Pancreas (tissue), 10 donors: ENCODE results near the gene PAPPA2. TPM values are rescaled to one million over a fixed set of nuclear protein-coding genes. Genes with fewer than 3 reads are reported as not detected.
A peak's percentile ranks its signal among the peaks of the same experiment; 100 is the strongest.

Experiments
- ATAC-seq, 4 donors: fragments of 200-7000 bp; cut with Tn5 transposase; one replicate each; pipeline versions ENCODE4 v1.8.0 to v1.9.1; 2020; ENCODE audit warnings: mild to moderate bottlenecking in 4 of 4, moderate library complexity in 4 of 4
- DNase-seq, 6 donors: peaks; one replicate each; pipeline ENCODE4 v3.0.0-alpha.2; 2020
- FAIRE-seq: peaks from 2 replicates; lab custom pipeline; 2012; peaks lifted over from hg19 to GRCh38; lab: Jason Lieb, UNC
- H3K27ac ChIP-seq, 4 donors: fragments of 200-600 bp; sonication (generic); 1 replicate in 3 of 4; 2 replicates in 1 of 4; pipeline versions ENCODE4 v1.5.0 to v1.8.0; 2020
- H3K27me3 ChIP-seq, 4 donors: fragments of 200-600 bp; one replicate each; pipeline ENCODE4 v1.8.0; 2021
- H3K36me3 ChIP-seq, 3 donors: fragments of 200-600 bp; sonication (generic) in 1 of 3; one replicate each; pipeline versions ENCODE4 v1.5.0 to v1.8.0; 2020 to 2021
- H3K4me1 ChIP-seq, 3 donors: fragments of 200-600 bp; one replicate each; pipeline ENCODE4 v1.8.0; 2021
- H3K4me3 ChIP-seq, 4 donors: fragments of 200-600 bp; sonication (generic) in 2 of 4; one replicate each; pipeline versions ENCODE4 v1.5.0 to v1.8.0; 2020 to 2021
- H3K9me3 ChIP-seq, 4 donors: fragments of 200-600 bp; one replicate each; pipeline ENCODE4 v1.8.0; 2021
- WGBS, 2 donors: extraction: QIAGEN DNeasy Blood & Tissue Kit; methylation state at CpG; one replicate each; pipeline ENCODE4 v1.1.7; 2013; 5-methylcytosine and 5-hydroxymethylcytosine counted together
- intact Hi-C, 3 donors: fragments of 100-400 bp; cut with DNase I; formaldehyde crosslinking; loops; one replicate each; pipeline versions ENCODE4 v1.11.1 to v1.14.2; 2022
- polyA plus RNA-seq, 2 donors: library from polyadenylated mRNA; stranded (reverse); fragments of 200-250 nt; gene quantifications; one replicate each; pipeline ENCODE4 v1.2.3, GENCODE V29; 2013
- total RNA-seq, 6 donors: library from RNA; stranded (reverse); fragmentation: NEBNext Ultra II Directional in 4 of 6; extraction: Animal tissue kit (Norgen Biotek cat#: 25700) in 4 of 6; gene quantifications; one replicate each; pipeline versions ENCODE4 v1.2.1 to v1.2.4, GENCODE V29; 2021 to 2023
- TF ChIP-seq, protein P1 (sequence below), 4 donors: fragments of 200-600 bp; sonication (generic) in 3 of 4; IDR thresholded peaks; one replicate each; pipeline versions ENCODE4 v1.5.0 to v1.8.0; 2021; ENCODE audit warnings: antibody characterized with exemption in 4 of 4
- donor health status: healthy with polysubstance abuse.
- donor health status: DM: no; HTN: no; CAD: no; lungs with moderate emphysema.
- donor health status: DM: no; HTN: no; CAD: no.
- donor health status: control.
- donor health status: control.
- donor health status: Bipolar disorder and iron deficiency.
- donor health status: DM: yes; HTN: yes; CAD: no.
- donor health status: DM: no; HTN: no; CAD: no.
- donor health status: DM: no; HTN: no; CAD: no.
- donor health status: DM: yes; HTN: yes; CAD: no.

Gene PAPPA2
- total and polyA plus RNA-seq, 8 donors, result 0.51 to 6.9 (median 2.0) TPM

DNA sequence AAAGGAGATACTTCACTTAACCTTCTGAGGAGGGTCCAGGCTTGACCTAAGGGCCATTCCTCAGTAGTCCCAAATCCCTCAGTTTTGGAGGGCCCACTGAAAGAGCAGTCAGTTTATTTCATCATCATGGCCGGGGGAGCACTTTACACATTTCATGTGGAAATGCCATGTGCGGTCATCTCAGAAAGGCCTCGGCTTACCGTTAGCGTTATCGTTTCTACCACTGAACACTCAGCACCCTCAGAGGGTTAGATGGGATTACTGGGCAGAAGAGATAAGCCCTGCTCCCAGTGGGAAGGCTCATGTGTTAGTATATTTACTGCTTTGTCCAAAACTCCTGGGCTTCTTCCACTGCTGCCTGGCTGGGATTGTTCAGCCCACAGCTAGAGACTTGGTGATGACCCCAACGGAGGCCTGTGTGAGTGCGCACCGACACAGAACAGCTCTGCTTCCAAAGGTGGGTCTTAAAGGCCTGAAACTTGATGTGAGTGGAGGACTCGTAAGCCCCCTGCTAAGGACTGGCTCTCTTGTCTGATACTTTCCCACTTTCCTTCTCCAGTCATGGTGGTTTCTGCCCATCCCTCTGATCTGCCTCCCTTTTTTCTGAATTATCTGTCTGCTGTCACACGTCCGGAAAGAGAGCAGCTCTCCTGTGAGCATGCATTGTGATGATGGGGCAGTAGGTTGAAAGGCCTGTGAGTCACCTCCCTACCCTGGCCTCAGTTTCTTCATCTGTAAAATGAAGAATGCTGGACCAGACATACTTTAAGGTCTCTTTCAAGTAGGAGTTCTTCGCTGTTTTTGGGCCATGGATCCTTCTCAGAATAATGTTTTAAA, 417.0 kb downstream of the PAPPA2 start:
- ATAC-seq, result no peak
- TF ChIP-seq, protein P1, sequence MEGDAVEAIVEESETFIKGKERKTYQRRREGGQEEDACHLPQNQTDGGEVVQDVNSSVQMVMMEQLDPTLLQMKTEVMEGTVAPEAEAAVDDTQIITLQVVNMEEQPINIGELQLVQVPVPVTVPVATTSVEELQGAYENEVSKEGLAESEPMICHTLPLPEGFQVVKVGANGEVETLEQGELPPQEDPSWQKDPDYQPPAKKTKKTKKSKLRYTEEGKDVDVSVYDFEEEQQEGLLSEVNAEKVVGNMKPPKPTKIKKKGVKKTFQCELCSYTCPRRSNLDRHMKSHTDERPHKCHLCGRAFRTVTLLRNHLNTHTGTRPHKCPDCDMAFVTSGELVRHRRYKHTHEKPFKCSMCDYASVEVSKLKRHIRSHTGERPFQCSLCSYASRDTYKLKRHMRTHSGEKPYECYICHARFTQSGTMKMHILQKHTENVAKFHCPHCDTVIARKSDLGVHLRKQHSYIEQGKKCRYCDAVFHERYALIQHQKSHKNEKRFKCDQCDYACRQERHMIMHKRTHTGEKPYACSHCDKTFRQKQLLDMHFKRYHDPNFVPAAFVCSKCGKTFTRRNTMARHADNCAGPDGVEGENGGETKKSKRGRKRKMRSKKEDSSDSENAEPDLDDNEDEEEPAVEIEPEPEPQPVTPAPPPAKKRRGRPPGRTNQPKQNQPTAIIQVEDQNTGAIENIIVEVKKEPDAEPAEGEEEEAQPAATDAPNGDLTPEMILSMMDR (IDR thresholded peaks at IDR 0.05), result no peak
- Histone ChIP-seq H3K4me1 (no peaks in the 10 kb centered on the region), H3K27ac (no peak overlapping the region), H3K9me3 (no peaks in the 10 kb centered on the region), H3K36me3 (no peaks in the 10 kb centered on the region), H3K27me3 (no peaks in the 10 kb centered on the region), H3K4me3 (no peak overlapping the region)
- FAIRE-seq, result no peak
- no peak for DNase-seq
- intact Hi-C loops, result loop anchor here in 1 of 3 donors (5.0 kb wide), 1 partner anchor 323 kb away; no protein-coding TSS in a partner anchor
- 94 to 96% methylated on average over 13 of the region's 13 CpGs for WGBS, 2 donors

DNA sequence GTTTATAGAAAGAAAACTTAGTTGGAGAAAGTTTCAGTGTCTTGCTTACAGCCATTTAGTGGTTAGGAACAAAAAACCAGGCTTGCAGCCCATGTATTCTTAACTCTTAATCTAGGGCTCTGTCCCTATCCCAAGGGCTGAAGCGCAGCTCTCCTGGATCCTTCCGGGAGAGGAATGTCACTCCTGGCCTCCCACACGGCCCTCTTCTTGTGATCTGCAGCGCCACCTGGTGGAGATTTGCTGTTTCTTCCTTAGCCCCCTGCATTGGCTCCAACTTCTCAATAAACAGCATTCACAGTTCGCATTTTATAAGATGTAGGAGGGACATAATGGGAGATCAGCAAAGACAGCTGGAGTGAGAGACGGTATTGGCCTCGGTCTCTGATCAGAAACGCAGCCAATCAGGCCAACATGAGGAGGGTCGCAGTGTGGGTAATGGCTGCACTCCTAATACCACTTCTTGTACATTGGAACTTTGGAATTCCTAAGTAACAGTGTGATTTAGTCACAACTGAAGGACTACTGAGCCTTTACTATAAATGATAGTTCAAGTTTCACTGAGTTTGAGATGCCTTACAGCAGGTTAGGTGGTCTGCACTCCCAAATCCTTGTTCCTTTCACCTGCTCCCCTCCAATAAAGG, 418.1 kb downstream of the PAPPA2 start:
- FAIRE-seq (no peak), ATAC-seq (peak; percentile 84 to 94 (median 92)), DNase-seq (peak; percentile 54 to 90 (median 76))
- Histone ChIP-seq H3K27me3 (no peaks in the 10 kb centered on the region), H3K9me3 (no peaks in the 10 kb centered on the region), H3K36me3 (no peaks in the 10 kb centered on the region), H3K4me1 (no peaks in the 10 kb centered on the region), H3K27ac (no peak overlapping the region), H3K4me3 (no peak overlapping the region)
- intact Hi-C loops, result loop anchor here in 1 of 3 donors (5.0 kb wide), 1 partner anchor 324 kb away; no protein-coding TSS in a partner anchor
- WGBS, 2 donors, result 11 to 13% methylated on average over 9 of the region's 9 CpGs
- TF ChIP-seq, protein P1 (IDR thresholded peaks at IDR 0.05), result peak; percentile 76 to 85 (median 80)

DNA sequence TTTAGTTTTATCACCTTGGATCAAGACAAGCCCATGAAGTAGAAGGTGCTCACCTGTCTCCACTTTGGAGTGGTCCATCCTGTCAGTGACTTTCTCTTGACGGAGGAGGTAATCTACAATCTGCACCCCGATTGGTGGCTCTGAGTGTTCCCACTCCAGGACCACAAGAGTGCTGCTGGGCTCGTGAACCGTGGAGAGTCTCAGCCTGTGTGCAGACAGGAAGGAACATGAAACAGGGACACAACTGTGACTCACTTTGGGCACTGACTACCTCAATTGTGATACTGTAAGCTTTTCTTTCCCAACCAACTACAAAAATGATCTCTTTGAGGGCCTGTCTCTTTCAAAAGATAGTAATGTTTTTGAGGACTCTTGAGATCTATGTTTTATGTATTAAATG, 421.3 kb downstream of the PAPPA2 start:
- Histone ChIP-seq H3K9me3 (no peaks in the 10 kb centered on the region), H3K4me3 (no peak overlapping the region), H3K4me1 (no peaks in the 10 kb centered on the region), H3K27ac (no peak overlapping the region), H3K27me3 (no peaks in the 10 kb centered on the region), H3K36me3 (no peaks in the 10 kb centered on the region)
- WGBS, 2 donors, result 70 to 79% methylated on average over 4 of the region's 4 CpGs
- DNase-seq (no peak), FAIRE-seq (no peak), ATAC-seq (no peak)
- intact Hi-C loops, result loop anchor here in 1 of 3 donors (5.0 kb wide), 1 partner anchor 327 kb away; no protein-coding TSS in a partner anchor
- TF ChIP-seq, protein P1 (IDR thresholded peaks at IDR 0.05), result no peak

DNA sequence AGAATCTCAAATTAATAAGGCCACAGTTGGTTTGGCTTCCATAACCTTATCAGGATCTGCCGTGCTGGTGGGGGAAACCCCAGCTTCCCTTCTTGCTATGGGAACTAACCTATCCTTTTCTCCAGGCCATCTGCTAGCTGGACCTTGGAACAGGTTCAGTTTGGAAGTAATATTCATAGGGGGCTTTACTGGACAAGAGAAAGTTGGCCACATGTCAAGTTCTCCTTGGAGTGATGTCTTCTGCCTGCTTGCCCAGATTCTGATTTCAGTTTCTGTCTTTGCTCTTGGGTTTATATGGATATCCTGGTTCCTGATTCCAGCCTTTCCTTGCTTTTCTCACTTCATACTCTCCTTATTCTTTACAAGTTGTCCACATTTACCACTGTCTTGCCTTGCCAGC, 421.9 kb downstream of the PAPPA2 start:
- 56 to 57% methylated on average over 1 of the region's 1 CpG for WGBS, 2 donors
- no peak overlapping the region for H3K27ac ChIP-seq
- H3K27me3 ChIP-seq, result no peaks in the 10 kb centered on the region
- DNase-seq (no peak), FAIRE-seq (no peak), ATAC-seq (no peak)
- no peaks in the 10 kb centered on the region for H3K36me3 ChIP-seq
- intact Hi-C loops, result loop anchor here in 1 of 3 donors (5.0 kb wide), 1 partner anchor 328 kb away; no protein-coding TSS in a partner anchor
- H3K4me1 ChIP-seq, result no peaks in the 10 kb centered on the region
- no peak overlapping the region for H3K4me3 ChIP-seq
- TF ChIP-seq, protein P1 (IDR thresholded peaks at IDR 0.05), result no peak
- no peaks in the 10 kb centered on the region for H3K9me3 ChIP-seq
